ENCODE results near the gene ZNF20. TPM values are rescaled to one million over a fixed set of nuclear protein-coding genes. Genes with fewer than 3 reads are reported as not detected.
A peak's percentile ranks its signal among the peaks of the same experiment; 100 is the strongest.

Gene ZNF20
- total and polyA plus RNA-seq, 10 of the 15 experiments (the other 5 are each of a cell fraction or from before 2014, with no cell fraction given): 2.0 to 5.1 (median 2.6) TPM

- RAD21 ChIA-PET (ENCODE audit: unreplicated experiment): interaction anchor here (1.3 to 1.7 kb wide), 4 partner anchors 104 to 169 kb away, joined by 4 to 11 read pairs (median 4); partner anchors contain the start of gene ZNF563
- WGBS (ENCODE audit: insufficient coverage, insufficient replicate concordance, low lambda C conversion rate, missing lambda C conversion rate): 4% methylated on average over 2 of the region's 2 CpGs
- intact Hi-C loops (cut with micrococcal nuclease; ENCODE audit: unreplicated experiment): loop anchor here (5.0 to 10.0 kb wide), 2 partner anchors 131 to 168 kb away; partner anchors contain the start of genes ZNF44 and ZNF563
- CTCF ChIA-PET: interaction anchor here (1.4 to 1.7 kb wide), 2 partner anchors 73 to 169 kb away, joined by 4 to 6 read pairs; partner anchors contain the start of gene ZNF563
- Histone ChIP-seq H3K9ac (ENCODE audit: control insufficient read depth, insufficient read depth, low read length) (peak overlapping the region; percentile 97), H3K27ac (ENCODE audit: control insufficient read depth, insufficient read depth) (peak overlapping the region; percentile 84), H3K4me1 (ENCODE audit: control insufficient read depth, insufficient read depth, low read length) (no peaks in the 10 kb centered on the region), H3K36me3 (ENCODE audit: control insufficient read depth in 2 of 2, insufficient read depth in 2 of 2, low read length in 1 of 2) (peaks cover 0 to 3% of the 10 kb centered on the region in 2 experiments; a peak in 1 of 4 replicates), H3K4me3 (peak overlapping the region; percentile 95), H2AFZ (ENCODE audit: control insufficient read depth, low read depth, low read length) (no peak overlapping the region), H4K20me1 (ENCODE audit: control insufficient read depth, insufficient read depth) (no peaks in the 10 kb centered on the region), H3K4me2 (ENCODE audit: control insufficient read depth, insufficient read depth) (peak overlapping the region; percentile 80), H3K79me2 (ENCODE audit: control insufficient read depth, insufficient read depth, low read length) (peaks cover 24% of the 10 kb centered on the region), H3K27me3 (replicated peaks in 1 of 2; ENCODE audit: control insufficient read depth in 2 of 2, insufficient read depth in 2 of 2, low read length in 1 of 2) (no peaks in the 10 kb centered on the region), H3K9me3 (replicated peaks; ENCODE audit: control insufficient read depth, insufficient read depth, low read length) (peaks cover 1% of the 10 kb centered on the region; the same call in 2 of the 3 replicates)
- SMC1A ChIA-PET (ENCODE audit: uncharacterized antibody, unreplicated experiment): interaction anchor here (1.3 kb wide), 1 partner anchor 239 kb away, joined by 5 read pairs; the partner anchor contains the start of gene ZNF700
- BruUV-seq (replicated peaks): no TSS peak
- in situ Hi-C loops (cut with MboI): no loop called here
- ATAC-seq (no peak), DNase-seq (ENCODE audit: low read depth, low spot score) (no peak), FAIRE-seq (no peak)
- POLR2A ChIA-PET: no interaction called here
- TF ChIP-seq SPI1 (IDR thresholded peaks at IDR 0.05; ENCODE audit: borderline replicate concordance, insufficient read depth, low read depth, low read length) (no peak), ZBED1 (IDR thresholded peaks at IDR 0.05; ENCODE audit: borderline replicate concordance) (no peak), MXI1 (IDR thresholded peaks at IDR 0.05; ENCODE audit: low read depth, low read length) (no peak), TCF3 (IDR thresholded peaks at IDR 0.05; ENCODE audit: borderline replicate concordance, insufficient read depth, low read depth, low read length) (no peak), HSF1 (IDR thresholded peaks at IDR 0.05; ENCODE audit: low read depth, low read length) (no peak), SREBF2 (IDR thresholded peaks at IDR 0.05; ENCODE audit: low read length) (no peak), RCOR1 (conservative IDR thresholded peaks at IDR 0.05; ENCODE audit: low read depth, low read length) (no peak), HDGF (IDR thresholded peaks at IDR 0.05) (no peak), TCF7 (IDR thresholded peaks at IDR 0.05; ENCODE audit: borderline replicate concordance) (no peak), SMAD5 (IDR thresholded peaks at IDR 0.05; ENCODE audit: low read depth) (no peak), POLR2AphosphoS2 (IDR thresholded peaks at IDR 0.05; ENCODE audit: low read depth, low read length) (no peak), CBX5 (IDR thresholded peaks at IDR 0.05; ENCODE audit: low read depth) (no peak), TARDBP (IDR thresholded peaks at IDR 0.05; ENCODE audit: borderline replicate concordance) (no peak), HDAC6 (IDR thresholded peaks at IDR 0.05; ENCODE audit: unreplicated experiment) (no peak), RFX5 (IDR thresholded peaks at IDR 0.05; ENCODE audit: low read depth, low read length) (no peak), MTA2 (IDR thresholded peaks at IDR 0.05; ENCODE audit: low read depth) (no peak)
- TF ChIP-seq, protein P1, sequence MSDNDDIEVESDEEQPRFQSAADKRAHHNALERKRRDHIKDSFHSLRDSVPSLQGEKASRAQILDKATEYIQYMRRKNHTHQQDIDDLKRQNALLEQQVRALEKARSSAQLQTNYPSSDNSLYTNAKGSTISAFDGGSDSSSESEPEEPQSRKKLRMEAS (IDR thresholded peaks at IDR 0.05; ENCODE audit: low read depth, low read length): no peak
Observed at GRCh38 chr19:12163826-12164225, 23.7 kb upstream of the ZNF20 start.

Data from GM12878 (cell line).